ENCODE data around the gene CASP8AP2. TPM values are rescaled to one million over a fixed set of nuclear protein-coding genes. Genes with fewer than 3 reads are reported as not detected.
A peak's percentile ranks its signal among the peaks of the same experiment; 100 is the strongest.
"Not testable (repeated sequence)": the region's sequence is repeated elsewhere in the genome, so short reads cannot be mapped to it uniquely, and the experiment has no call there.

The CASP8AP2 gene
- polyA plus RNA-seq, 3 donors from 2014 or later, result 7.8 to 52.1 (median 19.5) TPM

DNA sequence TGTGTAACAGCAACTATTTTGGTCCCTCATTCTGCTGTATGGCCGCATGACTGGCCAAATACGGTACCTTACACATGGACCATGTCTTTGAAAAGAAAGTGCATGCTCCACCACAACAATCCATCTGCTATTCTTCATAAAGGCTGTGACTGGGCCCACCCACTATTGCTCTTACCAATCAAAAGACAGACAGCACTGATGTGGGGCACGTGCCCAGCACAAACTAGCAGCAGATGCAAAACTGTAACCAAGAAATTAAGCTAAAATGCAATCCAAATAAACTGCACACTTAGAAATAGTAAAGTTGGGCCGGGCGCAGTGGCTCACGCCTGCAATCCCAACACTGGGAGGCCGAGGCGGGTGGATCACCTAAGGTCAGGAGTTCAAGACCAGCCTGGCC is 30.6 kb upstream of the CASP8AP2 start:
- no peaks in the 10 kb centered on the region for H3K9me3 Mint-ChIP-seq
- peaks cover 14% of the 10 kb centered on the region in 2 donors for H3K4me1 Mint-ChIP-seq
- H3K36me3 Mint-ChIP-seq, result peaks cover 6 to 23% (median 7%) of the 10 kb centered on the region in 3 donors
- no peaks in the 10 kb centered on the region for H3K27me3 Mint-ChIP-seq (ENCODE audit: low read depth in 3 of 3)
- no peak overlapping the region for H3K4me3 Mint-ChIP-seq
- H3K27ac Mint-ChIP-seq, result no peak overlapping the region
- DNase-seq, result no peak

DNA sequence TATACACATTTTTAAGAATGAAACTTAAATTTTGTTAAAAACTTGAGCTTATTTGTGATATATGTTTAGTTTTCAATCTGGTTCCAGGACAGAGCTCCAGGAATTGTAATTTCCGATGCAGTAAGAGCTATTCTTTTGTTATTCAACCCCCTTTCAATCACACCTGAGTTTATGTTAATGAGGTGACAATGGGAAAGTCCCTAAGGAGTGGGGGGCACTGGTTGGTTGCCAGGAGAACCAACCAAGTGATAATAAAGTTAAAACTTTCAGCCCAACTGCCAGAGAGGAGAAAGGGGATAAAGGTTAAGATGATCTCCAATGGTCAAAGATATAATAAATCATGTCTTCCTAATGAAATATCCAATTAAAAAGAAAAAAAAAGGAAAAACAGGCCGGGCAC is 29.9 kb upstream of the CASP8AP2 start:
- Mint-ChIP-seq H3K4me3 (no peak overlapping the region), H3K4me1 (peaks cover 7 to 8% of the 10 kb centered on the region in 2 donors), H3K36me3 (peaks cover 6 to 20% (median 7%) of the 10 kb centered on the region in 3 donors), H3K27ac (no peak overlapping the region), H3K9me3 (no peaks in the 10 kb centered on the region), H3K27me3 (ENCODE audit: low read depth in 3 of 3) (peaks cover 0 to 2% (median 0%) of the 10 kb centered on the region in 3 donors)
- DNase-seq, result no peak

DNA sequence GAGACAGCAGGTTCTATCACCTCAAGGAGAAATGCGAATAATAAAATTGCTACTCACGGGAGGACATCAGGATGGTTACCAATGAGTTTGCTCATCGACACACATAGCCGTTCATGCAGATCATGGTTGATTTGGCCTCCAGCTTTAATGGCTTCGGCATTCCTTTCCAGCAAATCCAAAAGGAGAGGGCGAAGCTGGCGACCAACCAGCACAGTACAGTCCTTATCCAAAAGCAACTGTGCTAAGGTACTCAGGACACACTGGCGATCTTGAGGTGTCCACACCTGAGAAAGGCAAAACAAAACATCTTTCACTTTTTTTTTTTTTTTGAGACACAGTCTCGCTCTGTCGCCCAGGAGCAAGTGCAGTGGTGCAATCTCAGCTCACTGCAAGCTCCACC is 26.4 kb upstream of the CASP8AP2 start:
- H3K27ac Mint-ChIP-seq, result no peak overlapping the region
- H3K36me3 Mint-ChIP-seq, result peaks cover 0 to 11% (median 6%) of the 10 kb centered on the region in 3 donors
- H3K27me3 Mint-ChIP-seq (ENCODE audit: low read depth in 3 of 3), result peaks cover 0 to 2% (median 0%) of the 10 kb centered on the region in 3 donors
- H3K9me3 Mint-ChIP-seq, result no peaks in the 10 kb centered on the region
- no peak for DNase-seq
- peaks cover 2 to 6% of the 10 kb centered on the region in 2 donors for H3K4me1 Mint-ChIP-seq
- no peak overlapping the region for H3K4me3 Mint-ChIP-seq

- peak overlapping the region in 3 of 6 donors; percentile 15 to 34 (median 16) for H3K27ac Mint-ChIP-seq
- no peak overlapping the region for H3K4me3 Mint-ChIP-seq
- peaks cover 0 to 11% (median 3%) of the 10 kb centered on the region in 3 donors for H3K36me3 Mint-ChIP-seq
- H3K9me3 Mint-ChIP-seq, result no peaks in the 10 kb centered on the region
- H3K4me1 Mint-ChIP-seq, result peaks cover 2 to 6% of the 10 kb centered on the region in 2 donors
- peaks cover 0 to 2% (median 0%) of the 10 kb centered on the region in 3 donors for H3K27me3 Mint-ChIP-seq (ENCODE audit: low read depth in 3 of 3)
- no peak for DNase-seq
Measured at GRCh38 chr6:89805814-89806371, 23.8 kb upstream of the CASP8AP2 start.

GRCh38 chr6:89807581-89807980 is 22.1 kb upstream of the CASP8AP2 start:
- peaks cover 0 to 2% (median 0%) of the 10 kb centered on the region in 3 donors for H3K27me3 Mint-ChIP-seq (ENCODE audit: low read depth in 3 of 3)
- no peak for DNase-seq
- peaks cover 0 to 11% (median 0%) of the 10 kb centered on the region in 3 donors for H3K36me3 Mint-ChIP-seq
- H3K4me1 Mint-ChIP-seq, result peaks cover 2 to 6% of the 10 kb centered on the region in 2 donors
- H3K27ac Mint-ChIP-seq, result peak overlapping the region in 1 of 6 donors; percentile 17
- H3K9me3 Mint-ChIP-seq, result no peaks in the 10 kb centered on the region
- no peak overlapping the region for H3K4me3 Mint-ChIP-seq

DNA sequence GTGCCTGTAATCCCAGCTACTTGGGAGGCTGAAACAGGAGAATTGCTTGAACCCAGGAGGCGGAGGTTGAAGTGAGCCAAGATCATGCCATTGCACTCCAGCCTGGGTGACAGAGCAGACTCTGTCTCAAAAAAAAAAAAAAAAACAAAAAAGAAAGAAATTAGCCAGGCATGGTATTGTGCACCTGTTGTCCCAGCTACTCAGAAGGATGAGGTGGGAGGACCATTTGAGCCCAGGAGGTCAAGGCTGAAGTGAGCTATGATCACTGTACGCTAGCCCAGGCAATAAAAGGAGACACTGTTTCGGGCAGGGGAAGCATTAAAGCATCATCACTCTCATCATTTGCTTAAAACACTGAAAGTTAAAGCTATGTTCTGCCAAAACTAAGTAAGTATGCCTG is 16.3 kb upstream of the CASP8AP2 start:
- H3K27ac Mint-ChIP-seq; H3K9me3 Mint-ChIP-seq; H3K36me3 Mint-ChIP-seq; H3K4me3 Mint-ChIP-seq; H3K27me3 Mint-ChIP-seq (ENCODE audit: low read depth in 3 of 3); DNase-seq: not testable (repeated sequence)
- peaks cover 10 to 21% of the 10 kb centered on the region in 2 donors for H3K4me1 Mint-ChIP-seq

GRCh38 chr6:89817481-89817880 is 12.2 kb upstream of the CASP8AP2 start:
- Mint-ChIP-seq H3K4me1 (peaks cover 35 to 46% of the 10 kb centered on the region in 2 donors), H3K27ac (peak overlapping the region; percentile 3 to 70 (median 38)), H3K4me3 (peak overlapping the region; percentile 23 to 95 (median 51)), H3K36me3 (no peaks in the 10 kb centered on the region), H3K27me3 (ENCODE audit: low read depth in 3 of 3) (peaks cover 0 to 13% (median 6%) of the 10 kb centered on the region in 3 donors), H3K9me3 (no peaks in the 10 kb centered on the region)
- DNase-seq, result no peak

- H3K4me1 Mint-ChIP-seq, result peaks cover 35 to 44% of the 10 kb centered on the region in 2 donors
- H3K9me3 Mint-ChIP-seq, result no peaks in the 10 kb centered on the region
- peak overlapping the region; percentile 90 to 99 (median 95) for H3K27ac Mint-ChIP-seq
- peak in 1 of 3 donors; percentile 19 for DNase-seq
- no peaks in the 10 kb centered on the region for H3K36me3 Mint-ChIP-seq
- peak overlapping the region; percentile 95 to 99 (median 96) for H3K4me3 Mint-ChIP-seq
- H3K27me3 Mint-ChIP-seq (ENCODE audit: low read depth in 3 of 3), result peaks cover 0 to 13% (median 6%) of the 10 kb centered on the region in 3 donors
Measured at GRCh38 chr6:89818977-89819335, 10.7 kb upstream of the CASP8AP2 start.

DNA sequence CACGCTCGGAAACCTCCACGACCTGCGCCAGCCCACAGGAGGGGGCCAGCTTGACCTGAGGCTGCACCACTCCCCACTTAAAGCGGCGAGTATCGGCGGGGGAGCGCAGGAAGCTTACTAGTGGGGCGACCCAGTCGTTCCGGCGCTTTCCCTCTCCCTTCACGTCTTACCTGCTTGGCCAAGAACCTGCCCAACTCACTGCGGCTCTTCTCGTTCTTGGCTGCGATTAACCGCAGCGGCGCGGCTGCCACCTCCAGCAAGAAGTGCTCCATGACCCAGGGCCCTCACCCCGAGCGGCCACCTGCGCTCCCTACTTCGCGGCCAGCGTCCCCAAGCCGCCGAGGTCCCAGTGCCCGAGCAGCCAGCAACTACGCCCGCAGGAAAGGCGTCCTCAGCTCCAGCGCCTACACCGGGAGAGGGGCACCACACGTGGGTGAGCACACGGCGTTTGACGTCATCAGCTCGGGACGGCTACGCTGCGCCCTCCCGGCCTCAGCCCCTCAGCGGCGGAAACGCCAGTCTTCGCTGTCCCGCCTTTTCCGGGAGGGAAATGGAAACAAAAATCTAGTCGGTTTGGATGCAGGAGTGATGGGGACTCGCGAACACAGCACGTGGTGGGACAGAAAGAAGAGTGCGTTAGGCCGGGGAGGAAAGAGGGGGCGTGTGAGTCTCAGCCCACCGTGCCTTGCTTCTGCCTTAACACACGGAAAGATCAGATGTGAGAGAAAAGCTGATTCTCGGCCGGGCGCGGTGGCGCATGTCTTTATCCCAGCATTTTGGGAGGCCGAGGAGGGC is 10.1 kb upstream of the CASP8AP2 start, which contains the start of gene MDN1:
Gene MDN1 (minus strand): TSS at position 459 of the 795 bp plus-strand sequence. CDS start 187 bp downstream, at position 272.
- Mint-ChIP-seq H3K4me1 (peaks cover 35 to 40% of the 10 kb centered on the region in 2 donors), H3K36me3 (no peaks in the 10 kb centered on the region), H3K27me3 (ENCODE audit: low read depth in 3 of 3) (peaks cover 0 to 13% (median 6%) of the 10 kb centered on the region in 3 donors), H3K4me3 (peak within 1 kb of the TSS; percentile 95 to 99 (median 96)), H3K9me3 (no peaks in the 10 kb centered on the region), H3K27ac (peak within 1 kb of the TSS; percentile 90 to 99 (median 95))
- DNase-seq, result peak; percentile 86 to 87 (median 87)

GRCh38 chr6:89826029-89826528 is 3.6 kb upstream of the CASP8AP2 start:
- Mint-ChIP-seq H3K4me3 (peak overlapping the region in 1 of 5 donors; percentile 29), H3K9me3 (no peaks in the 10 kb centered on the region), H3K27me3 (ENCODE audit: low read depth in 3 of 3) (peaks cover 5 to 6% (median 5%) of the 10 kb centered on the region in 3 donors), H3K4me1 (peaks cover 17 to 18% of the 10 kb centered on the region in 2 donors), H3K36me3 (no peaks in the 10 kb centered on the region), H3K27ac (no peak overlapping the region)
- DNase-seq, result no peak

DNA sequence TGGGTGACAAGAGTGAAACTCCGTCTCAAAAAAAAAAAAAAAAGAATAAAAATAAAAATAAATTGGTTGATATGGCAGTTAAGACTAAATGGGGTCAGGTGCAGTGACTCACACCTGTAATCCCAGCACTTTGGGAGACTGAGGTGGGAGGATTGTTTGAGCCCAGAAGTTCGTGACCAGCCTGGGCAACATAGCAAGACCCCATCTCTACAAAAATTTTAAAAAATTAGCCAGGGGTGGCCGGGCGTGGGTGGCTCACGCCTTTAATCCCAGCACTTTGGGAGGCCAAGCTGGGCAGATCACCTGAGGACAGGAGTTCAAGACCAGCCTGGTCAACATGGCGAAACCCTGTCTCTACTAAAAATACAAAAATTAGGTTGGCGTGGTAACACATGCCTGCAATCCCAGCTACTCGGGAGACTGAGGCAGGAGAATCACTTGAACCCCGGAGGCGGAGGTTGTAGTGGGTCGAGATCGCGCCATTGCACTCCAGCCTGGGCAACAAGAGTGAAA is 1.1 kb upstream of the CASP8AP2 start:
- DNase-seq; H3K27me3 Mint-ChIP-seq (ENCODE audit: low read depth in 3 of 3); H3K9me3 Mint-ChIP-seq: not testable (repeated sequence)
- H3K4me3 Mint-ChIP-seq, result peak overlapping the region; percentile 98 to 100 (median 99)
- peaks cover 24 to 25% of the 10 kb centered on the region in 2 donors for H3K4me1 Mint-ChIP-seq
- peak overlapping the region; percentile 90 to 98 (median 96) for H3K27ac Mint-ChIP-seq
- peaks cover 4 to 12% (median 6%) of the 10 kb centered on the region in 3 donors for H3K36me3 Mint-ChIP-seq

DNA sequence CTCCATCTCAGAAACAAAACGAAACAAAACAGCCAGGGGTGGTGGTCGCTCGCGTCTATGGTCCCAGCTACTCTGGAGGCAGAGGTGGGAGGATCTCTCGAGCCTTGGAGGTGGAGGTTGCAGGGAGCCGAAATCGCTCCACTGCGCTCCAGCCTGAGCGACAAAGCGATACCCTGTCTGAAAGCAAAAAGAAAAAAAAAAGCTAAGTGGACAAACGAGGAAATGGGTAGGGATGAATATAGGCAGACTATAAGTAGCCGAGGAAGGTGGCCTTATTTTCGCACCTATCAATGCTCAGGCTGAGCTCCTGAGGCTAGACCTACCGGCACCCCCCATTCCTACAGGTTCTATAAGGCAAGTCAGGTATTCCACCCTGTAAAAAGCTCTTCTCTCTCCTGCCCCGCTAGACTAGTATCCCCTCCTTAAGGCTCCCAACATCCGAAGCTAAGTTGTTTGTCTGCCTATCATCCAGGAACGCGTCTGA is 650 bp upstream of the CASP8AP2 start:
- no peak for DNase-seq
- Mint-ChIP-seq H3K27me3 (ENCODE audit: low read depth in 3 of 3) (peaks cover 5 to 8% (median 5%) of the 10 kb centered on the region in 3 donors), H3K4me1 (peaks cover 25 to 27% of the 10 kb centered on the region in 2 donors), H3K36me3 (peaks cover 4 to 13% (median 6%) of the 10 kb centered on the region in 3 donors), H3K4me3 (peak overlapping the region; percentile 98 to 100 (median 99)), H3K9me3 (no peaks in the 10 kb centered on the region), H3K27ac (peak overlapping the region; percentile 90 to 98 (median 96))

DNA sequence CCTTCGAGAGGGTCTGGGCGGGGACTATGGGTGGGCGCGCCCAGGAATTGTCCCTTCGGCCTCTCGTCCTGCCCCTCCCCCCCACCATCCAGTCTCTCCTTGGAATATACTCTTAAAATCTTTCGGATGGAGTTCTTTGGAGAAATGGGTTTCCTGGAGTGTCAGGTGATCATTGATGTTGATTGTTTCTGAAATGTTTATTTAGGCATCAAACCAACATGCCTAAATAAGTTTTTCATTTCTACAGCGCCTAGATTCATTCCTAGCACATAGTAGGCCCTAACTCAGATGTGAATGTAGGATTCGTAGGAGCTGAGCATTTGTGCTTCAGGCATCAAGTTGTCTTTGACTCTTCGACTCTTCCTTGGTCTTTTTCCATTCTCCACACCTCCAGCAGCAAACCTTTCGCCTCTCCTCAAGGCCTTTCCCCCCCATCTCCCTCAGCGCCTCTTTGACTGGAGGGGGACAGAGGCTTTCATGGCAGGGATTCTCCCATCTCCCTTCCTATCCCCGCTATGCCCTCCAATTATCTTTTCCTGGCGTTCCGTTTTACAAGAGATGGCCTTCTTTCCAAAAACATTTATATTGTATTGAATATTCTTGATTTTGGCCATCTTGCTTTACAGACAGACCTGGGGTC is 610 bp downstream of the CASP8AP2 start:
- Mint-ChIP-seq H3K4me1 (peaks cover 35% of the 10 kb centered on the region in 2 donors), H3K36me3 (peaks cover 4 to 18% (median 8%) of the 10 kb centered on the region in 3 donors), H3K4me3 (peak overlapping the region; percentile 98 to 100 (median 99)), H3K27ac (peak overlapping the region; percentile 82 to 97 (median 88)), H3K27me3 (ENCODE audit: low read depth in 3 of 3) (peaks cover 5 to 10% (median 8%) of the 10 kb centered on the region in 3 donors), H3K9me3 (no peaks in the 10 kb centered on the region)
- no peak for DNase-seq
